ENCODE measurements around the gene PLEKHA8. TPM values are rescaled to one million over a fixed set of nuclear protein-coding genes. Genes with fewer than 3 reads are reported as not detected.

PLEKHA8 gene
- total and polyA plus RNA-seq, 12 donors, result 2.1 to 14.5 (median 6.3) TPM

GRCh38 chr7:30172451-30172850 is 144.2 kb downstream of the PLEKHA8 start:
- no peaks in the 10 kb centered on the region for H3K36me3 ChIP-seq (replicated peaks in 1 of 2)
- H3K27me3 ChIP-seq, result no peaks in the 10 kb centered on the region
- peaks cover 0 to 39% of the 10 kb centered on the region in 2 donors for H3K4me1 ChIP-seq (replicated peaks in 1 of 2)
- no peaks in the 10 kb centered on the region for H3K9me3 ChIP-seq (replicated peaks in 1 of 3)
- 86 to 92% (median 88%) methylated on average over 3 of the region's 3 CpGs for WGBS, 4 donors
- DNase-seq, result no peak
- TF ChIP-seq CTCF (IDR thresholded peaks at IDR 0.05) (no peak), POLR2A (IDR thresholded peaks at IDR 0.05) (no peak)
- no peak overlapping the region for H3K4me3 ChIP-seq
- intact Hi-C loops (cut with DNase I), result no loop called here
- H3K27ac ChIP-seq, result peak overlapping the region in 2 of 5 donors; percentile 20 to 62

- Histone ChIP-seq H3K36me3 (replicated peaks in 1 of 2) (no peaks in the 10 kb centered on the region), H3K4me1 (replicated peaks in 1 of 2) (peaks cover 0 to 44% of the 10 kb centered on the region in 2 donors), H3K27ac (peak overlapping the region in 2 of 5 donors; percentile 26 to 62), H3K27me3 (no peaks in the 10 kb centered on the region), H3K9me3 (replicated peaks in 1 of 3) (no peaks in the 10 kb centered on the region), H3K4me3 (no peak overlapping the region)
- DNase-seq, result peak in 4 of 7 donors; percentile 27 to 90 (median 36)
- TF ChIP-seq CTCF (IDR thresholded peaks at IDR 0.05) (peak in 1 of 6 experiments; percentile 5), POLR2A (IDR thresholded peaks at IDR 0.05) (no peak)
- intact Hi-C loops (cut with DNase I), result no loop called here
- 59 to 83% (median 75%) methylated on average over 10 to 13 of the region's 13 CpGs for WGBS, 4 donors
Observed at GRCh38 chr7:30173058-30173897, 145.1 kb downstream of the PLEKHA8 start.

GRCh38 chr7:30175180-30175579 is 147.0 kb downstream of the PLEKHA8 start:
- H3K36me3 ChIP-seq (replicated peaks in 1 of 2), result no peaks in the 10 kb centered on the region
- 53 to 66% (median 63%) methylated on average over 3 of the region's 3 CpGs for WGBS, 4 donors
- TF ChIP-seq POLR2A (IDR thresholded peaks at IDR 0.05), result no peak
- no peak for TF ChIP-seq CTCF (IDR thresholded peaks at IDR 0.05)
- H3K4me1 ChIP-seq (replicated peaks in 1 of 2), result peaks cover 6 to 41% of the 10 kb centered on the region in 2 donors
- intact Hi-C loops (cut with DNase I), result no loop called here
- no peak overlapping the region for H3K27ac ChIP-seq
- no peaks in the 10 kb centered on the region for H3K9me3 ChIP-seq (replicated peaks in 1 of 3)
- H3K27me3 ChIP-seq, result no peaks in the 10 kb centered on the region
- no peak for DNase-seq
- H3K4me3 ChIP-seq, result no peak overlapping the region

- Histone ChIP-seq H3K4me1 (replicated peaks in 1 of 2) (peaks cover 6 to 41% of the 10 kb centered on the region in 2 donors), H3K9me3 (replicated peaks in 1 of 3) (no peaks in the 10 kb centered on the region), H3K27ac (no peak overlapping the region), H3K36me3 (replicated peaks in 1 of 2) (no peaks in the 10 kb centered on the region), H3K4me3 (no peak overlapping the region), H3K27me3 (no peaks in the 10 kb centered on the region)
- no peak for DNase-seq
- WGBS, 4 donors, result 90 to 94% (median 94%) methylated on average over 7 of the region's 7 CpGs
- TF ChIP-seq POLR2A (IDR thresholded peaks at IDR 0.05) (no peak), CTCF (IDR thresholded peaks at IDR 0.05) (no peak)
- intact Hi-C loops (cut with DNase I), result no loop called here
Observed at GRCh38 chr7:30175636-30176147, 147.5 kb downstream of the PLEKHA8 start.

Data from adrenal gland (tissue), 12 donors.